Astrocyte (in vitro differentiated cells and primary cell): ENCODE results near the gene SLC6A5.

Experiments
- CTCF ChIP-seq: IDR thresholded peaks from 2 replicates; pipeline ENCODE4 v1.5.1; 2011; ENCODE audit warnings: low read depth, mild to moderate bottlenecking, inconsistent platforms, low read length, moderate library complexity; ENCODE audit not compliant: insufficient read depth
- EZH2 ChIP-seq: IDR thresholded peaks from 2 replicates; pipeline ENCODE4 v1.6.1; 2012; ENCODE audit warnings: mild to moderate bottlenecking, low read length, inconsistent platforms; ENCODE audit not compliant: insufficient read depth

GRCh38 chr11:20639688-20640087 is 40.3 kb downstream of the SLC6A5 start:
- no peak for TF ChIP-seq CTCF
- no peak for TF ChIP-seq EZH2
